Activated CD4-positive, alpha-beta T cell treated with anti-CD3 and anti-CD28 coated beads, Interleukin-2, amount 10 ng/mL, durations not matched to agents 7 days and 5 days (primary cell): ENCODE data around the gene SORCS2. TPM values are rescaled to one million over a fixed set of nuclear protein-coding genes. Genes with fewer than 3 reads are reported as not detected.

Experiments used
- CTCF ChIA-PET: fragments of 350-600 bp; sonication (Branson Sonifier 250); formaldehyde crosslinking; loops from one replicate; lab custom pipeline; 2021; ENCODE audit warnings: antibody characterized with exemption; lab: Charles Lee
- POLR2A ChIA-PET: fragments of 350-600 bp; sonication (Branson Sonifier 250); formaldehyde crosslinking; loops from one replicate; lab custom pipeline; 2021; ENCODE audit warnings: antibody characterized with exemption; lab: Charles Lee
- DNase-seq: peaks from one replicate; pipeline ENCODE4 v3.0.0-alpha.2; 2020
- H3K27ac Mint-ChIP-seq: one replicate; pipeline ENCODE4 v1.8.0; 2021; ENCODE audit warnings: mild to moderate bottlenecking, moderate library complexity, mixed read lengths
- H3K27me3 Mint-ChIP-seq: one replicate; pipeline ENCODE4 v1.8.0; 2021; ENCODE audit warnings: mixed read lengths
- H3K36me3 Mint-ChIP-seq: one replicate; pipeline ENCODE4 v1.8.0; 2021; ENCODE audit warnings: low read depth, mixed read lengths
- H3K4me1 Mint-ChIP-seq: one replicate; pipeline ENCODE4 v1.8.0; 2021; ENCODE audit warnings: mixed read lengths
- H3K4me3 Mint-ChIP-seq: one replicate; pipeline ENCODE4 v1.8.0; 2021; ENCODE audit warnings: mild to moderate bottlenecking, moderate library complexity, mixed read lengths
- H3K9me3 Mint-ChIP-seq: one replicate; pipeline ENCODE4 v1.8.0; 2021; ENCODE audit warnings: mixed read lengths
- total RNA-seq, 2 experiments: library from RNA; stranded (reverse); gene quantifications; one replicate each; pipeline ENCODE4 v1.2.3, GENCODE V29; 2021

The SORCS2 gene
- total RNA-seq, 2 experiments from 2014 or later = not detected

DNA sequence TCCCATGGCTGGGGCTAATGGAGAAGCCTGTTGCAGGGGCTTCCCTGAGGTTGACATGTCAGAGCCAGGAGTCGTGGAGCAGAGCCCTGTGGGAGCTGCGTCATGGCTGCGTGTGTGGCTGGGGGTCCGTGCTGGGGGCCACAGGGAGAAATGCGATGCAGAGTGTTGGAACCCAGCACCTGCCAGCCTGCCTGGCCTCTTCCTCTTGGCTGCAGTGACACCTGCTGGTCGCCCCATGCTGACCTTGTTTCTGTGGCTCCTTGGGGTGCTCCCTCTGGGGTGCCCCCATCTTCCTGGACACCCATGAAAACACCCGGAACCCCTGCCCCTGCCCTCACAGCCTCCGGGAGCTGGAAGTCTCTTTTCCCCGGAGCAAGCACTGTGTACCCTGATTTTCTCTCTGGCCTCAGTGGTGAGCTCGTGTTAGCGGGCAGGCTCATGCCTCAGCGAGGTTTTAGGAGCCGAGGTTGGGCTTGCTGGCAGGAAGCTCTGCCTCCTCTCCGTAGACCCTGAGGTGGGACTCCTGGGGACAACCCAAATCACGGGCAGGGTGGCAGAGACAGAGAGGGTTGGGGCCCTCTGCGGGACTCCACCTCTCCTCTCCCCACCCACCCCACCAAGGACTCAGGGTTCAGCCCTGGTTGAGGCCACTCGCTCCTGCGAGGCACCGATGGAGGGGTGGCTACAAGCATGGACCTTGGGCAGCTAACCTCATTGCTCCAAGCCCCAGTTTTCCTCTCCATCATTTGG is 103.7 kb downstream of the SORCS2 start:
- no peaks in the 10 kb centered on the region for H3K4me1 Mint-ChIP-seq
- no peak overlapping the region for H3K4me3 Mint-ChIP-seq
- DNase-seq = no peak
- no peaks in the 10 kb centered on the region for H3K36me3 Mint-ChIP-seq
- ChIA-PET POLR2A (no interaction called here), CTCF (no interaction called here)
- no peaks in the 10 kb centered on the region for H3K9me3 Mint-ChIP-seq
- no peaks in the 10 kb centered on the region for H3K27me3 Mint-ChIP-seq
- no peak overlapping the region for H3K27ac Mint-ChIP-seq

DNA sequence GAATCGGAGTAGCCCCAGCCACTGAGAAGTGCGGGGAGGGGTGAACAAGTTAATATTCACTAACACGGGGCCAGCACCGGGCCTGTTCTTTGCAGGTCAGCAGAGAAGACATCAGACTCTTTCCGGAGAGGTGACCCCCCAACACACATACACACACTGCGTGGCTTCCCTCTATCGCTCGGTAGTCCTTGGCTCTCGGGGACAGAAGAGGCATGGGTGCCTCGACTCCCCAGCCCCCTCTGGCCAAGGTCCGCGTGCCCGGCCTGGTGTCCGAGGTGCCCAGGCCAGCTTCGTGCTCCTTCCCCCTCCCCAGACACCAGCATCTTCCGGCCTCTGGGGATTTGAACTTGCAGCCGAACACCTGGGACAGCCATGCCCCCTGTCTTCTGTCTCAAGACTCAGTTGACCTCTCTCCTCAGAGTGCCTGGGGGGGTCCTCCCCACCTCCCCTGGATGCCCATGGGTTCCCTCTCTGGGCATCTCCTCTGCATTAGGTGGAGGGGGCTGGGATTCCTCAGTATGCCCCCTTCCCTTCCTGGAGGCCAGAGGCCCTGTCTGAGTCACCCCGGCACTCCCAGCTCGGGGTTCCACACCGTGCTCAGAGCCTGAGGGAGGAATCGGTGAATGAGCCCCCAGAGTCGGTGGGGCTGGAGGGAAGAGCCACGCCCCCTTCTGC is 104.5 kb downstream of the SORCS2 start:
- Mint-ChIP-seq H3K27ac (no peak overlapping the region), H3K4me1 (no peaks in the 10 kb centered on the region), H3K4me3 (no peak overlapping the region), H3K9me3 (no peaks in the 10 kb centered on the region), H3K36me3 (no peaks in the 10 kb centered on the region), H3K27me3 (no peaks in the 10 kb centered on the region)
- CTCF ChIA-PET = no interaction called here
- POLR2A ChIA-PET = no interaction called here
- no peak for DNase-seq

DNA sequence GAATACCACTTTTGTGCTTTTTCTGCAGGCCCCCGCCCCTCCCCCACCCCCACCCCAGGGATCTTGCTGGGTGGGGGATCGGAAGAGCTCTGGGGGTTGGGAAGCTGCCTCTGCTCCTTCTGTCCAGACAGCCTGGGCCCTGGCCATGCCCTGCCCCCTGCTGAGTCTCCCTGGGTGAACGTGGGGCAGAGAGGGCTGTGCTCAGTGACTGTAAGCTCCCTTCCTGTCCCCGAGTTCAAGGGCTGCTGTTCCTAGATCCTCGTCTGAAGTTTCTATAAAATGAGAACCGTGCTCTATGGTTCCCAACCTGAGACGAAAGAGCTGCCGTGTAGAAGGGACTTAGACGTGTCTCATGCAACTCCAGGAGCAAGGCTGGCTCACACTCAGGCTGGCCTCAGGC is 105.0 kb downstream of the SORCS2 start:
- CTCF ChIA-PET = no interaction called here
- Mint-ChIP-seq H3K27ac (no peak overlapping the region), H3K4me3 (no peak overlapping the region), H3K4me1 (no peaks in the 10 kb centered on the region), H3K36me3 (no peaks in the 10 kb centered on the region), H3K9me3 (no peaks in the 10 kb centered on the region), H3K27me3 (no peaks in the 10 kb centered on the region)
- no peak for DNase-seq
- POLR2A ChIA-PET = no interaction called here

DNA sequence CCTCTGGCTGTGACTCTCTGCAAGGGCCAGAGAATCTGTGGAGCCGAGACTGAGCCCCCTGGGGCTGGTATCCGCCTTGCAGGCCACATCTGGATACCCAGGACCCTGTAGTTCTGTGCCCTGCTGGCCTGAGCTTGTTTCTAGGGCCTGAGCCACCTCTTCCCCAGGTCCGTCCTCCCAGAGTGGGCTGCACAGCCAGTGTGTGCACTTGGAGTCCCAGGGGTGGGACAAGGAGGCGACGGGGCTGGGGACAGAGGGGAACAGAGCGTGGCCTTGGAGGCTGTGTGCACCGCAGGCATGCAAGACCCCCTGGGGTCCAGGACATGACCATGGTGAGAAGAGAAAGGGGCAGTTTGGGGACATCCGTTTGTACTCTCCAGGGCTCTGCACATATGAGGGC is 105.5 kb downstream of the SORCS2 start:
- no peaks in the 10 kb centered on the region for H3K4me1 Mint-ChIP-seq
- ChIA-PET CTCF (no interaction called here), POLR2A (no interaction called here)
- DNase-seq = no peak
- no peak overlapping the region for H3K4me3 Mint-ChIP-seq
- no peak overlapping the region for H3K27ac Mint-ChIP-seq
- no peaks in the 10 kb centered on the region for H3K9me3 Mint-ChIP-seq
- H3K36me3 Mint-ChIP-seq = no peaks in the 10 kb centered on the region
- H3K27me3 Mint-ChIP-seq = no peaks in the 10 kb centered on the region

DNA sequence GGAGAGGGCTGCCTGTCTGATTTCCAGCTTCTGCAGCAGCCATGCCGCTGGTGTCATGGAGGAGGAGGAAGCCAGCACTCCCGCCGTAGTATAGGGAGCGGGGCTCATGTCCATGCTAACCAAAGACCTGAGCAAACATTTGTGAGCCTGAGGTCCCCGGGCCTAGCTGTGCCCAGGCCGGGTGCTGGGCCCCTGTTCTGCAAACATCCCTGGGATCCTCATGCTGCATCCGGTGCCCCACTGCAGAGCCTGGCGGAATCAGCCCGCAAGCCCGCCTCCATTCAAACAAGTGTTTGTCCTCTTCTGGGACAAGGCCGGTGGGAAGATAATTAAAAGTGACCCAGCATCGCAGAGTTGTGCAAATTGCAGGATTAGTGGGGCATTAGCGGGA is 106.3 kb downstream of the SORCS2 start:
- ChIA-PET POLR2A (no interaction called here), CTCF (no interaction called here)
- DNase-seq = no peak
- no peaks in the 10 kb centered on the region for H3K9me3 Mint-ChIP-seq
- H3K4me3 Mint-ChIP-seq = no peak overlapping the region
- H3K4me1 Mint-ChIP-seq = no peaks in the 10 kb centered on the region
- H3K27me3 Mint-ChIP-seq = no peaks in the 10 kb centered on the region
- no peaks in the 10 kb centered on the region for H3K36me3 Mint-ChIP-seq
- no peak overlapping the region for H3K27ac Mint-ChIP-seq

DNA sequence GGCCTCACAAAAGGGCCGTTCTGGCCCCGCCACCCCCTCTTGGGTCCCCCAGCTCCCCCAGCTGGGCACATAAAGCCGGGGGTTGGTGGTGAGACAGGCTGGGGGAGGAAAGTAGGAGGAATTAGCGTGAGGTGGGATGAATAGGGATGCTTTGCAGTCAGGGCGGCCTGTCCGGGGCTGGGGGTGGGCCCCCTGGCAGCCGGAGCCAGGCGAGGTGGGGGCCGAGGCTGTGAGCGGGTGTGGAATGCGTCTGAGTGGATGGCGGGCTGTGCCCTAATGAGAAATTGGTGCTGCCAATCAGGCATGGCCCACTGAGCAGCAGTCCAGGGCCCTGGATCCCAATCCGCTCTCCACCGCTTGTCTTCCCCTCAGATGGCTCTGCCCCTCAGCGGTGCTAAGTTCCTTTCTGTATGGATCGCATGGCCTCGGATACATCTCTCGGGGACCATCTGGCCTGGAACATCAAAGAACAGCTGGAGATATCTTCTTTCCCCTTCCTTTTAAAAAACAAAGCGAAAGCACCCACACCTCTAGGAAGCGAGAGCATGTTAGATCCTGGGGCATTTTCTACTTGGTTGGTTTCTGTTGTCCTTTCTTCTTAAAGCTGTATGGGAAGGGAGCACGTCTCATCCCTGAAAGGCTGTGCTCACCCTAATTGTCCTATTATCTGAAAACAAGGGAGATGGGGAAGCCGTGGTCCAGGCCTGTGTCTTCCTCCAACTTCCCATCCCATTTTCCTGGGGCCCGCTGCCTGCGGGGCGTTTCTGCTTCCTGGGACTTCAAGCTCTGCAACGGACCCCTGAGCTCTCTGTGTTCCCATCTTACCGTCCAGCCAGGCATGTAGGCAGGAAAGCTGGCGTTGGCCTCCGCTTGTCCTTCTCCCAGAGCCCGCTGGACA is 106.9 kb downstream of the SORCS2 start:
- Mint-ChIP-seq H3K27ac (no peak overlapping the region), H3K4me3 (no peak overlapping the region), H3K9me3 (no peaks in the 10 kb centered on the region), H3K27me3 (no peaks in the 10 kb centered on the region), H3K36me3 (no peaks in the 10 kb centered on the region), H3K4me1 (no peaks in the 10 kb centered on the region)
- ChIA-PET POLR2A (no interaction called here), CTCF (no interaction called here)
- DNase-seq = no peak

DNA sequence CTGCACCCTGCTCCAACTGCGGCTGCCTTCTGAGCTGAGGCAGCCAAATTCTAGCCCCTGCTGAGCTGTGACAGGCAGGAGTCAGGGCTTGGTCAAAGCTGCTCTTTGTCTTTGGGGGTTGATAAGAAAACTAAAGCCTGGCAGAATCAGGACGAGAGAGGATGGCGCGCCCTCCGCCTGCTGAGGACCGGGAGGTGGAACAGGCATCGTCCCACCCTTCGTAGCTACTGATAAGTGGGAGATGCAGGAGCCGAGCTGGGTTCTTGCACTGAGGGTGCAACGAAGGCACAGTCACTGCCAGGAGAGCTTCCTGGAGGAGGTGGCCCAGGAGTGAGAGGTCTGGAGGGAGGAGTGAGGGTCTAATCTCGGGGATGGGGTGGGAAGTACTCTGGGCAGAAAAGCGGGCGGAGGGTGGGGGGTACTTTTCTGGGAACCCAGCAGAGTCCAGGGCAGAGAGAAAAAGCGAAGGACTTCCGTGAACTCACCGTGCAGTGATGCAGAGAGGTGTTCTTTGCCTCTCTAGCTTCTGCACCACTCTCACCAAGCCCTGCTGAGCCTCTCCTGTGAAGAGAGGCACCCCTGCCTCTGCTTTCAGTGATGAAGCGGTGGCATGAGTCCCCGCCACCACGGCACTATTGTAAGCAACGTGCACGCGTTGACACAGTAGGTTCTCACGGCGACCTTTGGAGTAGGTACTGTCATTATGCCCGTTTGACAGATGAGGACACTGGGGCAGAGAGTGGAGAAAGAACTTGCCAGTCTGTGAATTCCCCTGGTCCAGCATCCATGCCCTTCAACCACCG is 107.8 kb downstream of the SORCS2 start:
- no peaks in the 10 kb centered on the region for H3K4me1 Mint-ChIP-seq
- no peaks in the 10 kb centered on the region for H3K36me3 Mint-ChIP-seq
- no peaks in the 10 kb centered on the region for H3K9me3 Mint-ChIP-seq

DNA sequence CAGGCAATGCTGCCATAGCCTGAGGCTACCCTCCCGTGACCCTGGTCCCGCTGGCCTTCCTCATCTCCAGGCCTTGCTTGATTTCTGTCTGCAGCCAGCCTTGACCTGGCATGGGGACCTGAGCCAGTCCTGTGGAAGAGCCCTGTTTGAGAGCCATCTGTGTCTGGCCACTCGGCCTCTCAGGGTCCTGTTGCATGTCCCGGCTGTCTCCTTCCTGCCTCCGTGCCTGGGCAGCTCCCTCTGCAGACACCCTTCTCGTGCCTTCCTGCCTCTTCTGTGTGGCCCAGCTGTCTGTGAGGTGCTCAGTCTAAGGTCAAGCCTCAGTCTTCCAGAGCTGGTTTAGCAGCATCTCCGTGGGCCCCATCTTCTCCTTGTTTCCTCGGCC is 108.4 kb downstream of the SORCS2 start:
- Mint-ChIP-seq H3K27ac (no peak overlapping the region), H3K4me3 (no peak overlapping the region), H3K4me1 (no peaks in the 10 kb centered on the region), H3K36me3 (no peaks in the 10 kb centered on the region), H3K9me3 (no peaks in the 10 kb centered on the region), H3K27me3 (no peaks in the 10 kb centered on the region)
- CTCF ChIA-PET = no interaction called here
- DNase-seq = no peak
- POLR2A ChIA-PET = no interaction called here

More for the DNA sequence above, 107.8 kb downstream of the SORCS2 start:
- H3K4me3 Mint-ChIP-seq = no peak overlapping the region
- no peak overlapping the region for H3K27ac Mint-ChIP-seq
- ChIA-PET POLR2A (no interaction called here), CTCF (no interaction called here)
- no peak for DNase-seq
- no peaks in the 10 kb centered on the region for H3K27me3 Mint-ChIP-seq

DNA sequence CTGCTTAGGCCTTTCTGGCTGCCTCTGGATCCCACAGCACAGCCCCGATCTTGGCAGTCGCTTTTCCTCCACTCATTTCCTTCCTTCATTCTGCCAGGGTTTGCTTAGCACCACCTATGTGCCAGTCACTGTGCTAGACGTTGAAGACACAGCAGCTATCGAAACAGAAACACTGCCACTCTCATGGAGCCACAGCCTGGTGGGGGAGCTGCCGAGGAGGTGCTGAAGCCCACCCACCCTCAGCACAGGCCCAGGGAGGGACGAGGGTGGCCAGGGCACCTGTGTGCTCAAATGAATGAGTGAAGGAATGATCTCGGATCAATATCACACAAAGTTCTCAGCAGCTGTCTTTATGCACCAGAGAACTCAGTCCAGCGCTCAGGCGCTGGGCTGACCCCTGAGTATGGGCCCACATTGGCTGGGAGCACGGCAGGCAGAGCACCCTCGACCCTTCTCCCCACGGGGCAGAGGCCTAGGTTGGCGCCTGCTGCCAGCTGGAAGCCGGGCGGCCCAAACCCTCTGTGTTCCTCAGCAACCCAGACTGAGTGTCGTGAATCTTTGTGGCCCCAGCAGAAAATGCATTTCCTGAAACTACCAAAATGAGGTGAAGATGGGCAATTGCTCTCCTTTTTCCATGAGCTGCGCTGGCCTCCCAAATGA is 108.9 kb downstream of the SORCS2 start:
- DNase-seq = no peak
- CTCF ChIA-PET = no interaction called here
- Mint-ChIP-seq H3K27ac (no peak overlapping the region), H3K9me3 (no peaks in the 10 kb centered on the region), H3K4me1 (no peaks in the 10 kb centered on the region), H3K27me3 (no peaks in the 10 kb centered on the region), H3K4me3 (no peak overlapping the region), H3K36me3 (no peaks in the 10 kb centered on the region)
- POLR2A ChIA-PET = no interaction called here

DNA sequence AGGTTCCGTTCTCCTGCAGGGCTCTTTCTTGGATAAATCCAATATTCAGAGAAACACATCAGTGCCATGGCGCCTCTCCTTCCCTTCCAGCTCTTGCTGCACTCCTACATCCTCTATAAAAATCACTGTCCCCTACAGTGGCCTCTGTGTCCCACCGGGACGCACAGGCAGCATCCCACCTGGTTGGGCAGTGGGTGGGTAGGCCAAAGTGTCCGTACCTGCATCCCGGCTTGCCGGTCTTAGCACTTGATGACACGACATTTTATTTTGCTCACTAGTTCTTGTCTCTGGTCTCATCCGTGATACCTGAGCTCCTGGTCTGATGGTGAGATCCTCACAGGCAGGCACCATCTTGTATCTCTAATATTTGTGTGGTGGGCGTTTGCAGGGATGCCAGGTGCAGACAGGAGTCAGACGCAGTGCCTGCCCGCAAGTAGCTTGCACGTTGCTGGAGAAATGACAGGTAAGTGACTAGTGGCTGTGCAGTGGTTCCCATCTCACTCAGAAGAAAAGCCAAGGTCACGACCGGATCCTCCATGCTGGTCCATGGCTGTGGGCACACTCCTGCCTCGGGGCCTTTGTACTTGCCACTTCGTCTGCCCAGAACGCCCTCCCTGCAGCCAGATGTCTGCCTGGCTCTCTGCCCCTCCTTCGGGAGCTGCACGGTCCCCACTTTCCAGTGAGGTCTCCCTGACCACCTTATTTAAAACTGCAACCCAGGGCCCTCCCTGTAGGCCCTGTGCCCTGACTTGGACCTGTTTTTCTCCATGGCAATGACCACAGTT is 109.7 kb downstream of the SORCS2 start:
- CTCF ChIA-PET = no interaction called here
- Mint-ChIP-seq H3K4me1 (no peaks in the 10 kb centered on the region), H3K27me3 (no peaks in the 10 kb centered on the region), H3K36me3 (no peaks in the 10 kb centered on the region), H3K9me3 (no peaks in the 10 kb centered on the region), H3K4me3 (no peak overlapping the region), H3K27ac (no peak overlapping the region)
- no peak for DNase-seq
- POLR2A ChIA-PET = no interaction called here

DNA sequence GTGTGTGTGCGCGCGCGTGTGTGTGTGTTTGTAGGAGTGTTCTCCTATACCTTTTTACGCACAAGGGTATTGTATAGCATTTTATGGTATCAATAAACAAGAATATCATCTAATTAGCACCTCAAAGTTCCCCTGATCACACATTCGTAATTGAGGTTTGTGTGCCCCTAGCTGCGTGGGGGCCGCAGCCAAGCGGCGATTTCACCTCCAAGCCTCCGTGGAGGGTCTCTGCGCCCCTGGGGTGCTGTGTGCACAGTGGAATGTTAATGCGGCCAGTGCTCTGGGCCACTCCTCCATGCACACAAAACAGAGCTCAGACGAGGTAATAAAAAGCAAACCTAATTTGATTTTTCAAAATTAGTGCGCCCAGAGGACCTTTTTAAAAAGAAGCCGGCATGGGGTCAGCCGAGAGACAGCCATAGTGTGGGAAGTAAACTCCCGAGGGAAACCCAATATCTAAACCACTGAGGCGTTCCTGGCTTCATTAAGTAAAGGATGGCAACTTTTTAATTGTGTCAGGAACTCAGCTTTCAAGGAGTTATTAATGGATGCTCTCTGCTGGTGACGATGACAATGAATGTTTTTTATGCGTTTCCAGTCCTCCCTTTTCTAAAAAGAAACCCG is 110.6 kb downstream of the SORCS2 start:
- no peak overlapping the region for H3K27ac Mint-ChIP-seq
- no peak for DNase-seq
- no peaks in the 10 kb centered on the region for H3K27me3 Mint-ChIP-seq
- H3K9me3 Mint-ChIP-seq = no peaks in the 10 kb centered on the region
- no peaks in the 10 kb centered on the region for H3K36me3 Mint-ChIP-seq
- ChIA-PET POLR2A (no interaction called here), CTCF (no interaction called here)
- H3K4me3 Mint-ChIP-seq = no peak overlapping the region
- no peaks in the 10 kb centered on the region for H3K4me1 Mint-ChIP-seq
